Neural progenitor cell (in vitro differentiated cells): ENCODE results near the gene DDAH1. TPM values are rescaled to one million over a fixed set of nuclear protein-coding genes. Genes with fewer than 3 reads are reported as not detected.

Experiments used
- DNase-seq: peaks from one replicate; pipeline ENCODE4 v3.0.0-alpha.2; 2016; ENCODE audit warnings: low spot score
- H2AFZ ChIP-seq: fragments of 200-600 bp; sonication (generic); replicated peaks from 2 replicates; pipeline ENCODE4 v1.6.1; 2016; ENCODE audit warnings: antibody characterized with exemption
- H3F3A ChIP-seq: fragments of 200-600 bp; sonication (generic); 2 replicates; pipeline ENCODE4 v1.6.1; 2016; ENCODE audit warnings: antibody characterized with exemption, low read depth
- H3K27ac ChIP-seq: fragments of 200-600 bp; sonication (generic); 2 replicates; pipeline ENCODE4 v1.5.1; 2016; ENCODE audit warnings: mild to moderate bottlenecking
- H3K27me3 ChIP-seq: fragments of 200-600 bp; sonication (generic); 2 replicates; pipeline ENCODE4 v1.6.1; 2016; ENCODE audit warnings: mild to moderate bottlenecking, moderate library complexity
- H3K36me3 ChIP-seq: fragments of 200-600 bp; sonication (generic); 2 replicates; pipeline ENCODE4 v1.5.1; 2016
- H3K4me1 ChIP-seq: fragments of 200-600 bp; sonication (generic); 2 replicates; pipeline ENCODE4 v1.6.1; 2016; ENCODE audit warnings: mixed run types
- H3K4me2 ChIP-seq: fragments of 200-600 bp; sonication (generic); 2 replicates; pipeline ENCODE4 v1.6.1; 2016
- H3K4me3 ChIP-seq: fragments of 200-600 bp; sonication (generic); 2 replicates; pipeline ENCODE4 v1.5.1; 2016
- H3K79me2 ChIP-seq: fragments of 200-600 bp; sonication (generic); 2 replicates; pipeline ENCODE4 v1.6.1; 2016; ENCODE audit warnings: low read depth
- H3K9ac ChIP-seq: fragments of 200-600 bp; sonication (generic); 2 replicates; pipeline ENCODE4 v1.6.1; 2016
- H3K9me3 ChIP-seq: fragments of 200-600 bp; sonication (generic); 2 replicates; pipeline ENCODE4 v1.5.1; 2016; ENCODE audit warnings: low read depth
- H4K20me1 ChIP-seq: fragments of 200-600 bp; sonication (generic); 2 replicates; pipeline ENCODE4 v1.6.1; 2016; ENCODE audit warnings: low read depth
- H3K27ac Mint-ChIP-seq: 3 replicates; pipeline ENCODE4 v1.8.0; 2021; ENCODE audit warnings: mixed read lengths
- H3K27me3 Mint-ChIP-seq: 2 replicates; pipeline ENCODE4 v1.8.0; 2022; ENCODE audit warnings: low read depth, mild to moderate bottlenecking, inconsistent platforms, moderate library complexity, mixed read lengths; ENCODE audit not compliant: insufficient read depth
- H3K36me3 Mint-ChIP-seq: 3 replicates; pipeline ENCODE4 v1.8.0; 2021; ENCODE audit warnings: mixed read lengths
- H3K4me1 Mint-ChIP-seq: 3 replicates; pipeline ENCODE4 v1.8.0; 2021; ENCODE audit warnings: mixed read lengths
- H3K4me3 Mint-ChIP-seq: 3 replicates; pipeline ENCODE4 v1.8.0; 2021; ENCODE audit warnings: mild to moderate bottlenecking, moderate library complexity, mixed read lengths
- H3K9me3 Mint-ChIP-seq: 3 replicates; pipeline ENCODE4 v1.8.0; 2020; ENCODE audit warnings: mixed read lengths
- CTCF ChIP-seq: fragments of 200-600 bp; sonication (generic); IDR thresholded peaks from 2 replicates; pipeline ENCODE4 v1.5.1; 2017; ENCODE audit warnings: antibody characterized with exemption, mild to moderate bottlenecking
- EZH2 ChIP-seq: fragments of 200-600 bp; sonication (generic); IDR thresholded peaks from 2 replicates; pipeline ENCODE4 v1.6.1; 2017; ENCODE audit warnings: antibody characterized with exemption, mild to moderate bottlenecking, moderate library complexity
- EZH2phosphoT487 ChIP-seq: fragments of 200-600 bp; sonication (generic); IDR thresholded peaks from 2 replicates; pipeline ENCODE4 v1.6.1; 2017; ENCODE audit warnings: antibody characterized with exemption
- total RNA-seq: library from RNA; depleted of rRNA; stranded (reverse); fragments of >200 nt; gene quantifications from 2 replicates; pipeline ENCODE4 v1.2.3, GENCODE V29; 2015; ENCODE audit warnings: low replicate concordance

DDAH1 gene
- total RNA-seq, 1 donor from 2014 or later = 23.1 TPM

GRCh38 chr1:85356130-85356529 lies 108.8 kb downstream of the DDAH1 start:
- H3K27me3 ChIP-seq = no peaks in the 10 kb centered on the region
- peaks cover 43% of the 10 kb centered on the region for H3K4me1 Mint-ChIP-seq
- no peak for DNase-seq
- no peaks in the 10 kb centered on the region for H3K4me1 ChIP-seq
- no peak overlapping the region for H3K4me3 ChIP-seq
- H3K27ac Mint-ChIP-seq = no peak overlapping the region
- H3K9me3 Mint-ChIP-seq = no peaks in the 10 kb centered on the region
- no peak for TF ChIP-seq EZH2
- no peak for TF ChIP-seq CTCF
- H3K27me3 Mint-ChIP-seq = no peaks in the 10 kb centered on the region
- H3K27ac ChIP-seq = no peak overlapping the region
- no peaks in the 10 kb centered on the region for H3K36me3 Mint-ChIP-seq
- H3K9ac ChIP-seq = no peak overlapping the region
- no peaks in the 10 kb centered on the region for H4K20me1 ChIP-seq
- no peaks in the 10 kb centered on the region for H3K36me3 ChIP-seq
- H3K79me2 ChIP-seq = no peaks in the 10 kb centered on the region
- no peak overlapping the region for H3K4me2 ChIP-seq
- no peak overlapping the region for H2AFZ ChIP-seq
- no peaks in the 10 kb centered on the region for H3K9me3 ChIP-seq
- H3K4me3 Mint-ChIP-seq = no peak overlapping the region
- H3F3A ChIP-seq = no peaks in the 10 kb centered on the region

- H4K20me1 ChIP-seq = no peaks in the 10 kb centered on the region
- H3K4me1 ChIP-seq = no peaks in the 10 kb centered on the region
- no peak overlapping the region for H3K27ac ChIP-seq
- H3K36me3 ChIP-seq = no peaks in the 10 kb centered on the region
- H3K4me3 Mint-ChIP-seq = no peak overlapping the region
- H3K9me3 Mint-ChIP-seq = no peaks in the 10 kb centered on the region
- no peak for TF ChIP-seq EZH2
- no peak for TF ChIP-seq EZH2phosphoT487
- TF ChIP-seq CTCF = no peak
- H3K9me3 ChIP-seq = no peaks in the 10 kb centered on the region
- H3K4me3 ChIP-seq = no peak overlapping the region
- H3K27ac Mint-ChIP-seq = no peak overlapping the region
- no peak overlapping the region for H3K4me2 ChIP-seq
- peaks cover 15% of the 10 kb centered on the region for H3K36me3 Mint-ChIP-seq
- no peak overlapping the region for H3K9ac ChIP-seq
- H3K4me1 Mint-ChIP-seq = peaks cover 28% of the 10 kb centered on the region
- no peaks in the 10 kb centered on the region for H3K27me3 Mint-ChIP-seq
- no peaks in the 10 kb centered on the region for H3K27me3 ChIP-seq
- H2AFZ ChIP-seq = no peak overlapping the region
- no peak for DNase-seq
- H3F3A ChIP-seq = no peaks in the 10 kb centered on the region
- no peaks in the 10 kb centered on the region for H3K79me2 ChIP-seq
These were observed 112.9 kb downstream of the DDAH1 start for GRCh38 chr1:85352055-85352454.

GRCh38 chr1:85351202-85351828 lies 113.6 kb downstream of the DDAH1 start:
- H3K4me1 ChIP-seq = no peaks in the 10 kb centered on the region
- H3K27me3 ChIP-seq = no peaks in the 10 kb centered on the region
- H3K27ac ChIP-seq = no peak overlapping the region
- Mint-ChIP-seq H3K4me1 (peaks cover 21% of the 10 kb centered on the region), H3K27me3 (no peaks in the 10 kb centered on the region), H3K27ac (no peak overlapping the region), H3K9me3 (no peaks in the 10 kb centered on the region), H3K4me3 (no peak overlapping the region), H3K36me3 (peaks cover 15% of the 10 kb centered on the region)
- H4K20me1 ChIP-seq = no peaks in the 10 kb centered on the region
- H3K36me3 ChIP-seq = no peaks in the 10 kb centered on the region
- TF ChIP-seq EZH2 = no peak
- TF ChIP-seq CTCF = no peak
- no peak for TF ChIP-seq EZH2phosphoT487
- H3K4me3 ChIP-seq = no peak overlapping the region
- DNase-seq = no peak
- H3K79me2 ChIP-seq = no peaks in the 10 kb centered on the region
- H2AFZ ChIP-seq = no peak overlapping the region
- H3F3A ChIP-seq = no peaks in the 10 kb centered on the region
- H3K4me2 ChIP-seq = no peak overlapping the region
- H3K9ac ChIP-seq = no peak overlapping the region
- H3K9me3 ChIP-seq = no peaks in the 10 kb centered on the region
